ENCODE measurements around the gene NTRK1.

- TF ChIP-seq ZFP30 (CRISPR knock-in tag; IDR thresholded peaks at IDR 0.05), result no peak
- no peak for TF ChIP-seq POU6F1 (CRISPR knock-in tag; IDR thresholded peaks at IDR 0.05; ENCODE audit: borderline replicate concordance, low read depth)
- no peak for TF ChIP-seq ZNF8 (CRISPR knock-in tag; IDR thresholded peaks at IDR 0.05)
- no peak for TF ChIP-seq SNAI2 (CRISPR knock-in tag; IDR thresholded peaks at IDR 0.05)
- no peak for TF ChIP-seq ESRRG (CRISPR knock-in tag; IDR thresholded peaks at IDR 0.05)
- TF ChIP-seq PATZ1 (CRISPR knock-in tag; IDR thresholded peaks at IDR 0.05; ENCODE audit: borderline replicate concordance), result no peak
- TF ChIP-seq ZC3H10 (CRISPR knock-in tag; IDR thresholded peaks at IDR 0.05), result no peak
- TF ChIP-seq RARB (CRISPR knock-in tag; IDR thresholded peaks at IDR 0.05), result no peak
Observed at GRCh38 chr1:156884560-156885184, 24.0 kb downstream of the NTRK1 start.

Measured in SK-N-SH treated with all-trans-retinoic acid at 6 μM for 48 hours (cell line).